Duodenal mucosa (tissue), 2 donors: ENCODE results near the gene NRP2.

Source experiments
- H3K27ac ChIP-seq: one replicate; pipeline ENCODE4 v1.7.0; 2013; ENCODE audit warnings: low read depth, low read length
- H3K27me3 ChIP-seq, 2 donors: one replicate each; pipeline ENCODE4 v1.7.0; 2013; ENCODE audit warnings: low read length in 2 of 2, control low read depth in 1 of 2; ENCODE audit not compliant: insufficient read depth in 2 of 2, control insufficient read depth in 1 of 2
- H3K36me3 ChIP-seq, 2 donors: one replicate each; pipeline ENCODE4 v1.7.0; 2013; ENCODE audit warnings: low read length in 2 of 2, control low read depth in 1 of 2; ENCODE audit not compliant: insufficient read depth in 2 of 2, control insufficient read depth in 1 of 2
- H3K4me1 ChIP-seq, 2 donors: one replicate each; pipeline ENCODE4 v1.7.0; 2013; ENCODE audit warnings: low read length in 2 of 2, control low read depth in 1 of 2; ENCODE audit not compliant: insufficient read depth in 2 of 2, control insufficient read depth in 1 of 2
- H3K4me3 ChIP-seq, 2 donors: one replicate each; pipeline ENCODE4 v1.7.0; 2013; ENCODE audit warnings: low read length in 2 of 2, low read depth in 1 of 2
- H3K9ac ChIP-seq, 2 donors: one replicate each; pipeline ENCODE4 v1.7.0; 2013; ENCODE audit warnings: low read length in 2 of 2, low read depth in 1 of 2
- H3K9me3 ChIP-seq, 2 donors: one replicate each; pipeline ENCODE4 v1.7.0; 2013; ENCODE audit warnings: low read length in 2 of 2, control low read depth in 1 of 2; ENCODE audit not compliant: control insufficient read depth in 1 of 2

NRP2 gene

DNA sequence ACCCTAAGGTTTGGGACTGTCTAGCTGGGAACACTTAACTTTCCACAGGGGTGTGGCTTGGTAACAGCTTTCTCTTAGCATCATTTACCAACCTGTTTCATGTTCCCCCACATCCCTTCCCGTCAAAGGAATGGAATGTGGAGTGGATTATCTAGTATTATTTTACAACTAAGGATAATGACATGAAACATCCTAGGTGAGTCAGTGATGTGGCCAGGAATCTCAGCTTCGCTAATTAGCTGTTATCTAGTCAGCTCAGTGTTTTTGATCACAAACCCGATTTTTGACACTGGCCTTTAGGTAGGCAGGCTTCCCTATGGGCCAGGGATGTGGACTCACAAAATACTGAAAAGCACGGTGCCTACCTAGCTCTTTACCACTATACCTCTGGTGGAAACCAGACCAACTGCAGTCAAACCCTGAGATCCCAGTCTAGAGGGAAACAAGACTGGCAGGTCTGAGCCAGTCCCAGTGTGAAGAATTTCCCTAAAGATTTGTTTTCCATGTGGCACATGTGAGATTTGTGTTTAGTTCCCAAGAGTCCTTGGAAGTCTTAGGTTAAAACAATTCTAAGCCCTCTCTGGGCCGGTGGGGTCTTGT is 2.8 kb upstream of the NRP2 start:
- no peaks in the 10 kb centered on the region for H3K36me3 ChIP-seq
- H3K9me3 ChIP-seq: no peaks in the 10 kb centered on the region
- H3K27me3 ChIP-seq: peaks cover 26 to 32% of the 10 kb centered on the region in 2 donors
- H3K27ac ChIP-seq: no peak overlapping the region
- H3K9ac ChIP-seq: no peak overlapping the region
- peaks cover 15 to 18% of the 10 kb centered on the region in 2 donors for H3K4me1 ChIP-seq
- H3K4me3 ChIP-seq: no peak overlapping the region

DNA sequence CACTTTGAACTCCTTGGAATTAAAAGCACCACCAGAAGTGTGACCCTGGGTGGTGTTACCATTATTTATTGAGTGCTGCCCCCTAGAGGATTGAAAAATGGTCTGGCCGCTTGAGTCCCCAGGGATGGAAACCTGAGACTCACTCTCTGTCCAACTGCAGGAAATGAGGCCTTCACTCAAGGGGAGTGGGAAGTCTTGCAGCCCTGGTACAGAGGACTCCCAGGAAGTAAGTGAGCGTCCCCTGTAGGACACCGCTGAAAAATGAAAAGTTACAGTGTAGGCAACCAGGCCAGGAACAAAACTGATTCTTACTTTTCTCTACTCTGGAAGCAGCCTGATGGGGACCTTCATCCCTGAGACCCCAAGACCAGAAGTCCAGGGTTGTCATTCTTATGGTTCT is 2.2 kb upstream of the NRP2 start:
- H3K4me3 ChIP-seq: no peak overlapping the region
- H3K27ac ChIP-seq: no peak overlapping the region
- peaks cover 15 to 24% of the 10 kb centered on the region in 2 donors for H3K4me1 ChIP-seq
- H3K9me3 ChIP-seq: no peaks in the 10 kb centered on the region
- no peaks in the 10 kb centered on the region for H3K36me3 ChIP-seq
- peaks cover 32 to 37% of the 10 kb centered on the region in 2 donors for H3K27me3 ChIP-seq
- H3K9ac ChIP-seq: no peak overlapping the region

DNA sequence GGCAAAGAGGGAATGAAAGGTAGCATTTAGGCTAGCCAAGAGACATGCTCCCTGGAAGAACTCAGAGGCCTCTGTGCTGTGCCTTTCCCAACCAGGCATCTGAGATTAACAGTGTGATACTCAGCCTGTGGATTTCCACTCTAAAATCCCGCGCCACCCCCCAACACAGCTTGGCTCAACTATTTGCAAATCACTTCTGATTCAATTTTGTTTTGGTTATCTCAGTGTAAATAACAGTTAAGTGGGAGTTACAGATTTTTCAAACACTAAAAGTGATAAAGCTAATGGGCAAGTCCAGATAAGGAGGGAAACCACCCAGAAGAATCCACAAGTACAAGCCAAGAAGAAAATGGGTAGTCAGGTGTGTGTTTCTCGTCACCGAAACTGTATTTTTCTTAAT is 1.4 kb upstream of the NRP2 start:
- no peaks in the 10 kb centered on the region for H3K9me3 ChIP-seq
- H3K27ac ChIP-seq: no peak overlapping the region
- H3K9ac ChIP-seq: no peak overlapping the region
- H3K4me1 ChIP-seq: peaks cover 16 to 31% of the 10 kb centered on the region in 2 donors
- H3K36me3 ChIP-seq: no peaks in the 10 kb centered on the region
- no peak overlapping the region for H3K4me3 ChIP-seq
- H3K27me3 ChIP-seq: peaks cover 39 to 40% of the 10 kb centered on the region in 2 donors

DNA sequence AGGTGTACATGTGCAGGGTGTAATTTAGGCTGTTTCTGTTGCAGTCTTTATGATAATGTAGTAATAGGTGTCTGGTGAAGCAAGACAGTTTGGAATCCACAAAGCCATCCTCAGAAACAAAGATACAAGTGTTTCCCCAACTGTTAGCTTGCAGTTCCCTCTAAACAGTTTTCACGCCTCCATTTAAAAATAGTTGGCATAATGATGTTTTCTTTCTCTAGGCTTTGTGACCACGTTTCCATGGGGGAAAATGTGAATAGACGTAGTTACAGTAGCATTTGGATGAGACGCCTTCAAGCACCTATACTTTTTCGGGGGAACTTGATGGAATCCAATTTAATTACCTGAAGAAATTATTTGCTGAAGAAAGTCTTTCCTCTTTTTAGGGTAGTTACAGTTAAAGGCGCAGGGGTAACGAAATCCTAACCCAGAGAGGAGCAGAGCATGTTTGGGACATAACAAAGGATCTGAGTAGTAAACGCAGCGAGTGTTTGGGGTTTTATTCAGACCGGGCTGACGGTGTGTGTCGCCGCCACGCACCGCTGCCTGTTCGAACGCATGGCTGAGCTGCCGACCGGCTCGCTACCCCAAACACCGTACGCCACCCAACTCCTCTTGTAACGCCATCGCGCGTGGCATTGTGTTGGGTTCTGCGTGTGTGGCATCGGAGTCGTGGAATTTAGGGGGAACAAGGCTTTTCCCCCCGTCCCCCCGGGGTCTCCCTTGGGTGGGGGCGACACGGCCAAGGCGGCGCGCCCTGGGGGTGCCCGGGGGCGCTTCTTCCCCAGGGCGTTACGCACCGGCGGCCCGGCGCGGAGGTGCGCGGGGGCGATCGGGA is 681 bp upstream of the NRP2 start:
- Histone ChIP-seq H3K36me3 (no peaks in the 10 kb centered on the region), H3K4me1 (peaks cover 23 to 34% of the 10 kb centered on the region in 2 donors), H3K4me3 (peak overlapping the region; percentile 67 to 73), H3K9ac (peak overlapping the region; percentile 14 to 34), H3K27me3 (peaks cover 40 to 47% of the 10 kb centered on the region in 2 donors), H3K9me3 (no peaks in the 10 kb centered on the region), H3K27ac (no peak overlapping the region)

DNA sequence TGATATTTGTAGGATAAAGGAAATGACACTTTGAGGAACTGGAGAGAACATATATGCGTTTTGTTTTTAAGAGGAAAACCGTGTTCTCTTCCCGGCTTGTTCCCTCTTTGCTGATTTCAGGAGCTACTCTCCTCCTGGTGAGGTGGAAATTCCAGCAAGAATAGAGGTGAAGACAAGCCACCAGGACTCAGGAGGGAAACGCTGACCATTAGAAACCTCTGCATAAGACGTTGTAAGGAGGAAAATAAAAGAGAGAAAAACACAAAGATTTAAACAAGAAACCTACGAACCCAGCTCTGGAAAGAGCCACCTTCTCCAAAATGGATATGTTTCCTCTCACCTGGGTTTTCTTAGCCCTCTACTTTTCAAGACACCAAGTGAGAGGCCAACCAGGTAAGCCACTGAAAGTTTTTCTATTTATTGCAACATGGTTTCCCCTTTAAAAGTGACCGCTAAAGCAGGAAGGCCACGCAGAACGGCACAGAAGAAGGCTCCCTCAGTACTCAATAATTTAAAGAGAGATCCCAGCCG is 735 bp downstream of the NRP2 start:
- Histone ChIP-seq H3K36me3 (no peaks in the 10 kb centered on the region), H3K9me3 (no peaks in the 10 kb centered on the region), H3K27me3 (peaks cover 47 to 60% of the 10 kb centered on the region in 2 donors), H3K4me3 (peak overlapping the region; percentile 67 to 73), H3K4me1 (peaks cover 30 to 37% of the 10 kb centered on the region in 2 donors), H3K9ac (peak overlapping the region; percentile 38 to 41), H3K27ac (peak overlapping the region; percentile 5)

DNA sequence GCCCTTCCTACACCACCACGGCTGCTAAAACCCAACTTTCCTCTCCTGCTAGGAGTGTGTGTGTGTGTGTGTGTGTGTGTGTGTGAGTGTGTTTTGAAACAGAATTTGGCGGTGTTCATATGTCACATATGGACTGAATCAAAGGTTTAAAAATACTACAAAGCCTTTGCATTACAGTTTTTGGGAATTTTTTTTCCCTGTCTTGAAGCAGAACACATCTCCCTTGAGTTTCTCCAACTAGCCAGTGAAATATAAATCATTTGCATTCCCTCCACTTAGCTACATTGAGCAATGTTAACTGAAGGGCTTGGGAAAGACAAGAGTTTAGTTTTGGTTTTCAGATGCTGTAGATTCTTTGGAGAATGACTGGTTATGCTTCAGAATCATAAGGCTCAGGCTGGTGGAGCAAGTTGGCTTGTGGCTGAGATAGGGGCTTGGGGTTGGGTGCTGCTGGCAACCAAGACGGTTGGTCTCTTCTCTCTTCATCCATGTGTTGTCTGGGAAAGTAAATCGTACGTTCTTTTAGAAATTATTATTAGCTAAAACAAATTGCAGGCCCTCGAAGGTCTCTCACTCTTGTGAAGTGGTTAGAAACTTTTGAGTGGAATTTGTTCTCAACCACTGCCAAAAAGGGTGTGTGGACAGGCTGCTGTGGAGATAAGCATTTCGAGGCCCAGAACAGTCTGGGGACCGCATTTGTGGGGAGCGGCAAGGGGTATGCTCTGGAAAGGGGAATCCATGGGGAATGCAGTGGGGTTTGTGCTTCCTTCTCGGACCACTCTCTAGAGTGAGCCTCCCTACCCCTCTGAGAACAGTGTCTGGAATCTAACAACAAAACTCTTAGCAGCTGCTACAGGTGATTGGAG is 1.4 kb downstream of the NRP2 start:
- Histone ChIP-seq H3K36me3 (no peaks in the 10 kb centered on the region), H3K27me3 (peaks cover 47 to 63% of the 10 kb centered on the region in 2 donors), H3K4me3 (peak overlapping the region; percentile 67 to 73), H3K27ac (peak overlapping the region; percentile 26), H3K4me1 (peaks cover 32 to 41% of the 10 kb centered on the region in 2 donors), H3K9me3 (no peaks in the 10 kb centered on the region), H3K9ac (peak overlapping the region in 1 of 2 donors; percentile 41)

DNA sequence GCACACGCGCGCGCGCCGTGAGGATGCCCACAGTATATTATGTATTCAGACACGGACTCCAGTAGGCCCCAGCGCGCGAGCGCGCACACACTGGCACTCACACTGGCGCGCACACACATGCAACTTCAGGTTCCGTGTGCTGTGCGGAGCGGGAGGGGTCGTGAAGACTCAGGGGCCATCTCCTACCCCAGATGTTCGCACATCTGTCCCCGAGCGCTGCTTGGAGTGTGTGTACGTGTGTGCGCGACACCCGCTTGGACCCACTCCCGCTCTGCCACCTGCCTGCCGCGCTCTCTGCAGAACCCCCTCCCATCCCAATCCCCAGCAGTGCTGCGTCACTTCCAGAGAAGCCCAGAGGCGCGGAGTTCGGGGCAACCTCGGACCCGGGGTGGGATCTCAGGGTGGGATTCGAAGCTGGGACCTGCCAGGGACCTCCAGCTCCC is 2.6 kb downstream of the NRP2 start:
- no peak overlapping the region for H3K9ac ChIP-seq
- H3K4me1 ChIP-seq: peaks cover 33 to 44% of the 10 kb centered on the region in 2 donors
- H3K36me3 ChIP-seq: no peaks in the 10 kb centered on the region
- no peak overlapping the region for H3K27ac ChIP-seq
- H3K4me3 ChIP-seq: peak overlapping the region; percentile 57 to 67
- H3K9me3 ChIP-seq: no peaks in the 10 kb centered on the region
- peaks cover 42 to 57% of the 10 kb centered on the region in 2 donors for H3K27me3 ChIP-seq

DNA sequence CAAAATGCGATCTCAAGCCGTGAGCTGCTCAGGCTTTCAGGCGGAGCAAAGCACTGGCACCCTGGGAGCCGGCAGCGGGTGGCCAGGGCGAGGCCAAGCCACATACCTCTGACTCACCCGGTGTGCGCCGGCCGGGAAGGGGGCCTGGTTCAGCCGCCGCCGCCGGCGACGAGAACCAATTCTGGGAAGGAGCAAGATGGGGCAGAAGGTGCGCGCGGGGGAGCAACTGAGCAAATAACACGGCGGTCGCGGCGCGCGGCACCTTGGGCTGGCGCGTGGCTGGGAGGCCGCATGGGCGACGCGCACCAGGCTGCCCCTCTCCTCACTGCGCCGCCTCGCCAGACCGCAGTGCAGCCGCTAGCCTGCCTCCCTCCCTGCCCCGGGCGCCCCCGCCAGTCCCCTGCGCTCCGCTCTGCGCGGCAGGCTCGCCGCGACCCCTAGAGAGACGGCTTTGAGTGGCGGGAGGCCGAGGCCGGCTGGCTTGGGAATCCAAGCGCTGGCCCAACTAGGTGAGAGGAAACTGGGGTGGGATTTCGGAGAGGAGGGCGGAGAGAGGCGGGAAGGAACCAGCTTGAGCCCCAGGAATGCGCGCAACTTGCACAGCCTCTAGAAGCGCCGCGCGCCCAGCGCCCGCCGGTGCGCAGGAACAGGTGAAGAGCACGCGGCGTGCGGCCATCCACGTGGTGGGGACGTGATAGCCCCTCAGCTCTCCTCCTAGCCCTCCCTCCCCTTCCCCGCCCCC is 3.2 kb downstream of the NRP2 start:
- Histone ChIP-seq H3K27ac (peak overlapping the region; percentile 17), H3K4me1 (peaks cover 33 to 44% of the 10 kb centered on the region in 2 donors), H3K36me3 (no peaks in the 10 kb centered on the region), H3K4me3 (peak overlapping the region; percentile 57 to 67), H3K9me3 (no peaks in the 10 kb centered on the region), H3K27me3 (peaks cover 40 to 57% of the 10 kb centered on the region in 2 donors), H3K9ac (peak overlapping the region in 1 of 2 donors; percentile 36)

DNA sequence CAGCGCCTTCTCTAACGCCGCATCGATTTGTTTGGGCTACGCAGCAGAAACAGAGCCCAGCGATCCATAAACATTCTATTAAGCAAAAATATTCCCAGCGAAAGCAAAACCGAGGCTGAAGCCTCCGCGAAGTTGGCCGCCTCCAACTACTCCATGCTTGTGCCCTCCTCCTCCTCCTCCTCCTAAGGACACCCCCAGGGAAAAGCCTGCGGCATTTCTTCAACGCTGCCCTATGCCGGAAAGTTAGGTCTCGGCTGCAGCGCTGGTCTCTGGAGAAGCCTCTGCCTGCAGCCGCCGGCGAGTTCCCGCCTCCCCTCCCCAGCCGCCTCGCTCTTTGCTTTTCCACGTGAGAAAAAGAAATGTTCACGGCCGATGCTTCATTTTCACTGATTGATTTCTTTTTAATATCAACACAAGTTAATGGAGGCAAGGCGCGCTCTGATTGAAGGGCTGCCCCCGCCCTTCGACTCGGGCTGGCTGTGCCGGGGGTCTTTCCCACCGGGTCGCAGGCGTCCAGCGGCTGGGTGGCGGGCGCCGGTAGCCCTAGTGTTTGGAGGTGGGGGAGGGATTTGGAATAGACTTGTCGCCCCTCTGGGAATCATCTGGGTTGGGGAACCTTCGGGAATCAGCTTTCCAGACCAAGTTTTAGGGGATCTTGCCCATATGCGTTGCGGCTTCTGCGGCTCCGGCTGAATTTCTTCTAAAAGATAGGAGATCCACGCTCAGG is 3.9 kb downstream of the NRP2 start:
- H3K27me3 ChIP-seq: peaks cover 40 to 57% of the 10 kb centered on the region in 2 donors
- peaks cover 33 to 44% of the 10 kb centered on the region in 2 donors for H3K4me1 ChIP-seq
- H3K9ac ChIP-seq: peak overlapping the region in 1 of 2 donors; percentile 36
- peak overlapping the region; percentile 57 to 67 for H3K4me3 ChIP-seq
- H3K27ac ChIP-seq: no peak overlapping the region
- no peaks in the 10 kb centered on the region for H3K36me3 ChIP-seq
- H3K9me3 ChIP-seq: no peaks in the 10 kb centered on the region
